GM19099 (cell line): Measurements from ENCODE around the gene FBXL13.

Source experiments
- POLR2A ChIP-seq: IDR thresholded peaks from 3 replicates; pipeline ENCODE4 v1.6.1; 2011; ENCODE audit warnings: low read depth; ENCODE audit not compliant: insufficient read length; ENCODE audit errors: extremely low read depth

The FBXL13 gene

GRCh38 chr7:102890292-102890970, 184.2 kb downstream of the FBXL13 start:
- TF ChIP-seq POLR2A: no peak

GRCh38 chr7:102889851-102890250, 184.7 kb downstream of the FBXL13 start:
- no peak for TF ChIP-seq POLR2A

DNA sequence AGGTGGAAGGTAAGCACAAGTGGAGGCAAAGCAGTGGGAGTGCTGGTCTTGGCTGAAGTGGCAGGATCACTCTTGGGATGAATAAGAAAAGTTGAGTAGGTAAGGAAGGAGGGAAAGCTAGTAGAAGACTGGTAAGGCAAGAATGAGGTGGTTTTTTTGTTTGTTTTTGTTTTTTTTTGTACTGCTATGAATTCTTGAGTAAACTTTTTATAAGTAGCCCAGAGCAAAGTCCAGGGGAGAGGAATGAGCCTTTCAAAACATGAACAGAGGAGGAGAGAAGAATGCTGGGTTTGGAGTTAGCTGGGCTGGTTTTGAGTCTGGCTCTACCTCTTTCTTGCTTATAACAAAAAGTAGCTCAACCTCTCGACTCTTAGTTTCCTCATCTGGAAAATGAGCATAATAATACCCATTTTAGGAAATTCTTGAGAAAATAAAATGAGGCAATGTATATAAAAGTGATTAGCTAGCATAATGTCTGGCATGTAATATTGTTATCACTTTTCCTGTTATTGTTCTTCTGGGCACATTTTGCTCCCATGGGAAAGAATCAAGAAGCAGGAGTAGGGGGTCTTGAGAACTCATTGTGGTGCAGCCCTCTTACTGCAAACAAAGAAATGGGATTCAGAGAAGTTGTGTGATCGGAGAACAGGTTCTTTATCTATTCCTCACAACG, 185.9 kb downstream of the FBXL13 start:
- no peak for TF ChIP-seq POLR2A

DNA sequence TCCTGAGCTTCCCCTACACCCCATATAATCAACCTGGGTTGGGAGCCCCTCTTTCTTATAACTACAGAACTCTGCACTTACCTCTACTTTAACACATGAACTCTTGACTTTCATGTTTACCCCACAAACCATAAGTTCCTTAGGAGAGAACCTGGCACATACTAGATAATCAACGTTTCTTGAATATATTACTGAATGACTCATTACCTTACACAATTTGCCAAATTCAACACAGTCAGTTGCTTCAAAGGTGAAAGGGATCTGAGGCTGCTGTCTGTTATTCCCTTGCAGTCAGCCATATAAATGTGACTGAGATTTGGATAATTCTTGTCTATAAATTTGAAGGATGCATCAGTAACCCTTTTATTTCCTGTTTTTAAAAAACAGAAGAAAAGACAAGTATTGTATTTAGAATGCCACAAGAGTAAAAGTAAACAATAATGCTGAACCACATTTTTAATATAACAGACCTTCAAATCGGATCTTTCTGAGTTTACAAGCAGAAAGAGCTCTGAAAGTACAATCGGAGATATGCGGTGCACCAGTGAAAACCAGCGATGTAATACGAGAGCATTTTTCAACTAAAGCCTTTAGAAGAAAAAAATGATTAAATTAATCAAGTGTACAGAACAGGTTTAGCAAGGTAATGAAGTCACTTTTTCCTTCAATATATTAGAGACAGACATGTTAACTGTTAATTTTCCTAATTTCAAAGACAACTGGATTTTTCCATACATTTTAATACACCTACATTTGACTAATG, 191.3 kb downstream of the FBXL13 start:
- TF ChIP-seq POLR2A: no peak

DNA sequence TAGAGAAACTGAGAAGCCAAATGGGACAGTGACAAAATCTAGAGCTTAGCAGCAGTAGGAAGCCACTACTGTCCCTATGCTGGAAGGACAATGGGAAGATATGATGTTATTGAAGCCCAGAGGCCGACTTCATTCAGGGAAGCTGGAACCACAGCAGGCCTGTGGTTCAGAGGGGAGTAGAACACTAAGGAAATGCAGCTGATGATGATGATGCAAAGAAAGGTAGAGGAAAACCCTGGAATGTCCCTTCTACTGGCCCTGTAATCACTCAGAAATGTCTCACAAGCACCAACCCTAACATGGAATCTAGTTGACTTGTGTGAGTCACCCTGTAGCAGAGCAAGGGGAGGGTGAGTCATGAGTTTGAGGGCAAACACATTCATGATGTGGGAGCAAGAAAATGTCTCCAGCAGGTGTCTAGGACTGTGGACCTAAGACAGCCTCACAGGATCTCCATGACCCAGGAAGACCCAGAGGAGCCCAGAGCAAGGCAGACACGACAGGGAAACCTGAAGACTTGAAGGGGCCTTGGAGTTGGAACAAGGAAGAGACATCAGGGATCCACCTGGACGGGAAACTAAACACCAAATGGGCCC, 198.8 kb downstream of the FBXL13 start:
- no peak for TF ChIP-seq POLR2A

DNA sequence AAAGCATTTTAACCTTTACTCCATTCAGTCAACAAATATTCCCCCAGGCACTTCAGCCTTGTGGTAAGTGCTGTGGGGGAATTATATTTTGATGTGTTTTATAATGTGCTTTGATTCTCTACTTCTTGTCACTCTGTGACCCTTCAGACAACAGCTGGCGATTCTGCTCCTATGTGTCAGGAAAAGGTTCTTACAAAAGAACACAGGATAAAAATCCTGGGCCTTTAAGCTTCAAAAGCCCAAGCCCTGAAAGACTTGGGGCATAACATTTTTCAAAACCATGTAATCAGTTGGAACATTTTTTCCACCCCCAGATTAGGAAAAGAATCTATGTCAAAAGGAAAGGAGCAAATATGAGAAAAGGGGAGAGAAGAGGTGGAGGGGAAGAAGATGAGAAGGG, 199.6 kb downstream of the FBXL13 start:
- TF ChIP-seq POLR2A: no peak

DNA sequence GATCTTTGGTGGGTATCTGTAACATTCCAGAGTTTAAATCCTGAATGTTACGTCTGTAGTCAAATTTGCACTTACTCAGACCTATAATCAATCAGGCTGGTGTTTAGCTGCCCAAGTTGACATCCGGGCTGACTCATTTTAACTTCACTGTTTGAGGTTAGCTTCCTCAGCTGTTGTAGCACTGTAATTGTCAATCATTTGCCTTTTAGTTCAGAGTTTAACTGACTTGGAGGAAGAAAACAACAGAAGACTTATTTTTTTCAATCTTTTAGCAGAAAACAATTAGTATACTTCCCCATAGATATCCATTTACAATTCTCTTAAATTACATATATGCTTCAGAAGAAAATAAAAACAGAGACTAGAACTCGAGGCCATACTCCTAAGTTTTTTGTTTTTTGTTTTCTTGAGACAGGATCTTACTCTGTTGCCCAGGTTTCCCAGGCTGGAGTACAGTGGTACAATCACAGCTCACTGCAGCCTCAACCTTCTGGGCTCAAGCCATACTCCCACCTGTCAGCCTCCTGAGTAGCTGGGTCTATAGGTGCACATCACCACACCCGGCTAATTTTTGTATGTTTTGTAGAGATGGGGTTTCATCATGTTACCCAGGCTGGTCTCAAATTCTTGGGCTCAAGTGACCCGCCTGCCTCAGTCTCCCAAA, 200.3 kb downstream of the FBXL13 start:
- no peak for TF ChIP-seq POLR2A

GRCh38 chr7:102873470-102874165, 201.0 kb downstream of the FBXL13 start:
- TF ChIP-seq POLR2A: no peak

GRCh38 chr7:102872460-102872859, 202.1 kb downstream of the FBXL13 start:
- TF ChIP-seq POLR2A: no peak

GRCh38 chr7:102869195-102869594, 205.4 kb downstream of the FBXL13 start:
- no peak for TF ChIP-seq POLR2A

- no peak for TF ChIP-seq POLR2A
These were observed 207.9 kb downstream of the FBXL13 start for GRCh38 chr7:102866535-102867215.

DNA sequence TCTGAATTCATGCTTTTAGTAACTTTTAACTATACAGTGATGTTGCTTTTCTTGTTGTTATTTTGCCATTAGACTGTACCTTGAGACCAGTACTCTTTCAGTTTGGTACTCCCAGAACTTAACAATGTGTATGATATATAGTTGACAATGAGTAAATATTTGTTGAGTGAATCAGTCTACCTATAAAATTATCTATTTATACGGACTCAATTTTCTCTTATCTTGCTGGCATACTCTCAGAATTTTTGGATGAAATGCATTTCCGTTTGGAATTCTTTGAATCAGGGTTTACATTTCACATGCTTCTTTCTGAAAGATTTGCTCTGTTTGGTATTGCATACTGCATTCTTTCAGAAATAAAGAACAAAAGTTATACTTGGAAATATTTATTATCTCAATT, 209.6 kb downstream of the FBXL13 start:
- TF ChIP-seq POLR2A: no peak

DNA sequence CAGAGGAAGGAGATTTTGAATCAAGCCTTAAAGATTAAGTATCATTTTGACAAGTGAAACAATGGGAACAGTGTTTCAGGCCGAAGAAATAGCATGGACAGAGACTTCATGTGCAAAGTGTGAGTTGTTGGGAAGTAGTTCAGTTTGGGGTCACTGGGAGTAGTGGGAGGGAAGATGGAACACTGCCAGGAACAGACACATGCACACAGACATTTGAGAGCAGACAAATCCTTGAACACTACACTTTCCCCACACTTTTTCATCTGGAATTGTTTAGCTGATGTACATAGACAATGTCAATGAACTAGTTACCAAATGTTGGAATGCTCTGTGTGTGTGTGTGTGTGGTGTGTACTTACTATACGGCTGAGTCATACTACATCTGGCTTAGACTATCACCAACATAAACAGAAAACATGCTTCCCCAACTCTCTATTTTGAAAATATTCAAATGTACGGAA, 214.2 kb downstream of the FBXL13 start:
- TF ChIP-seq POLR2A: no peak

DNA sequence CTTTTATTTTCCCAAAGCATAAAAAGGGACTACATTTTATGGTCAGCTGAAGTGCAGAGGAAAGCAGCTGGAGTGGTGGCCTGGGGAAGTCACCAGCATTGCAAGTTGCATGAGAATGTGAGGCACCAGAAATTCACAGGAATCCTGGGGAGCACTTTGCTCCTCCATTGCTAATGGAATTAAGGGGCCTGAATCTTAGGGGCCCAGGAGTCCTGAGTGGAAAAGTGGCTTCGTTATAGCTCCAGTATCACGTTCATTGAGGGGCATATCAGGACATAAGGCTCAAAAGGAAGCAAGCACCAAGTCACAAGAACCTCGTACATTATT, 214.8 kb downstream of the FBXL13 start:
- no peak for TF ChIP-seq POLR2A
